NCI-H1417 (cell line): ENCODE results near the gene ROPN1B.

Experiments
- DNase-seq, 3 experiments: peaks; one replicate each; lab custom pipeline; 2025; lab: John Stamatoyannopoulos, UW

ROPN1B gene

GRCh38 chr3:126004692-126005091 lies 35.7 kb downstream of the ROPN1B start:
- DNase-seq = no peak

- no peak for DNase-seq
These were observed 37.0 kb downstream of the ROPN1B start for GRCh38 chr3:126005951-126006350.

GRCh38 chr3:126008219-126008618 lies 39.2 kb downstream of the ROPN1B start:
- DNase-seq = no peak

DNA sequence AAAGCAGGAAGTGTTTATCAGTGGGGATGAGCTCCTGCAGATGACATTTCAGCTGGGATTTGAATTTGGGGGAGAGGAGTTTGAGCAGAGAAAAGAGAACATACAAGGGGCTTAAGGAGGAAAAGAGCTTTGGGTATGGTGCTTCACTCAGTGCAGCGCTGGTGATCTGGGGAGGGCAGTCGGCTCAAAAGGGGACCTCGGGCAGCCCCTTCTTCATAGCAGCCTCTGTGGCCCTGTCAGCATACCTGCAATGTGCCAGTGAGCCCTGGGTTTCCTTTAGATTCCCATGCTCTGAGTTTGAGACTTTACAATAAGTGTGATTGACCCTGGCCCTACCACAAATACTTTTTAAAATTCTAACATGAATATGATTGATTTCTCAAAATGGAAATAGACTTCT lies 40.2 kb downstream of the ROPN1B start:
- no peak for DNase-seq

DNA sequence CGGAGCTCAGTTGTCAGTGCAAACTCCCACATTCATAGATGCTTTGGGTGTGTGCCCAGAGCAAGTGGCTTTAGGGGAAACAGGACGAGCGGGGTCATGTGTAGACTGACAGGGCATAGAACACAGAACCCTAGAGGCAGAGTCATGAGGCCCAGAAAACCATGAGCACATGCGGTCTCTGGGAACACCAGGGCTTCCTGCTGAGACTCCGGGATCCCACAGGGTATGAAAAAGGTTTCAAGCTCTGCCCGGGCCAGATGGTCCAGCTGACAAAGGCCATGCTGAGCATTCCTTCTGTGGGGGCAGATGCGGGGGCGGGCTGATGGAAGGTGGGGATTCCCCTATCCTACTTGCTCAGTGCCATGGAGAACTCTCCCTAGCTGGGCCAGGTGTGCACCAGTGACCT lies 44.8 kb downstream of the ROPN1B start:
- no peak for DNase-seq

DNA sequence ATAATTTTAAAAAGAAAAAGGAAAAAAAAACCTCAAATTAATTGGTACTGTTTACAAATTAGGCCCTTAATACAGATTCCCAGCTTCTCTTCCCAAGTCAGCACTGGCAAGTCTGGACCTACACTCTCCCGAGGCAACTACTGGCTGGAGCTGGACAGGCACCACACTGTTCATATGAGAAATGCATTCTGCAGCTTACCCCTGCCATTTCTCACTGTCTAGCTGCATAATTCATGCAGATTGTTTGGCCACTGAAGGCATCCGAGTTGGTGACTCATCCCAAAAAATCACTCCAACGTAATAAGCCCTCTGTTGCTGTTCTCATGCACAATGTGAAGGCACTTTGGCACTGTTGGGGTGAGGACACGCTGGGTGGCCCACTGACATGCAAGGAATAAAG lies 45.3 kb downstream of the ROPN1B start:
- no peak for DNase-seq

DNA sequence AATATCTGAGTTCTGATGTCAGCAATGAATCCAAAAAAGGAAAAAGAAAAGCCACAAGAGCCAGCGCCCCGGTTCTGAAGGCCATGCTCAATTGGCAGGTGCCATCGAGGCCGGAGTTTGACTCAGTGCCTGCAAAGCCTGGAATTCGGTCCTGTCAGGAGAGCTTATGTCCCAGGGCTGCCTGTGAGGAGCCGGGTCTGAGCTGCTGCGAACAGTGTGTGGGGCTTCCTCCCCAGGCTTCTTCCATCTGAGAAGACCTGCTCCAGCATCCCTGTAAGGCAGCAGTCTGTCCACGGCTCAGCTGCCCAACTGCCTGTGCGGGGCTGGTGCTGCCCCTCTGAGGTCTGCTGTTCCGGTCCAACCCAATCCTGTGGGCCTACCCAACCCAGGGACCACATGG lies 46.1 kb downstream of the ROPN1B start:
- DNase-seq = no peak

GRCh38 chr3:126016616-126017015 lies 47.6 kb downstream of the ROPN1B start:
- no peak for DNase-seq

DNA sequence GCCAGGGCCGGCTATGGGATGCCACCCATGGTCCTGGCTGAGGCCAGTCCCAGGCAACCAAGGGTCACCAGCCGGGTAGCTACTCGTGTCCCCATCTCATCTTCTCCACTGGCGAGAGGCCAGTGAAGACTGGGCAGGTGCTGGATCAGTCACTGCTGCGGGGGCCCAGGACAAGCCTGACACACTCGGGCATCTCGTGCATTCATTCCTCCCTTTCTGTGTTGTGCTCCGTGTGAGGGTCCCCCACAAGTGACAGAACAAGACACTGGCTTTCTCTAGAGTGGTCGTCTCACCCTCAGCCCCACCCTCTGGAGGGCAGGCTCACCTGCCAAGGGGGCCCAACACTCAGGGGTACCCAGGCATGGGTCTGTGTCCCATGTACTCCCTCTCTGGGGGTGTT lies 48.4 kb downstream of the ROPN1B start:
- DNase-seq = no peak

DNA sequence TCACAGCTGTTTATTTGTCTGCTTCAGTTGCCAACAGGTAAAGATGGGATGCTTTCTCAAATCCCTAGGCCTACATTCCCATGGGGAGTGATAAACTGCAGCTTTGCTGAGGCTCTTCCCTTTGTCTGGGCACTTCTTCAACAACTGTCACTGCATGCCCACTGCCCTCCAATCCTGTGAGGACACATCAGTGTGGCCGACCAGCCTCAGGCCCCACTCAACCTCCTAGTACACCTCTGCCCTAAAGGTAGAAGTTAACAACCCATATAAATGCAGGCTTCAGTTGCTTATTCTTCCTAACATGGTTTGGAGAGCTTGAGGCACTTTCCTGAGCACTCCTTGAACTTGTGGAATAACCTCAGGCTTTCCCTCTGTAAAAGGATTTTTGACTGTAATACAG lies 49.6 kb downstream of the ROPN1B start:
- DNase-seq = no peak

DNA sequence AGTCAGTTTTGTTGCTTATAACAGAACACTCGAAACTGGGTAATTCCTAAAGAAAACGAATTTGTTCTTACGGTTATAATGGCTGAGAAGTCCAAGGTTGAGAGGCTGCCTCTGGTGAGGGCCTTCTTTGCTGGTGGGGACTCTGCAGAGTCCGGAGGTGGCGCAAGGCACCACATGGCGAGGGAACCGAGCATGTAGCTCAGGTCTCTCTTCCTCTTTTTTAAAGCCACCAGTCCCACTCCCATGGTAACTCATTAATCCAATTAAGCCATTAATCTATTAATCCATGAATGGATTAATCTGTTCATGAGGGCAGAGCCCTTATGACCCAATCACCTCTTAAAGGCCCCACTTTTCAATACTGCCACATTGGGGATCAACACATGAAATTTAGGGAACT lies 50.0 kb downstream of the ROPN1B start:
- no peak for DNase-seq

DNA sequence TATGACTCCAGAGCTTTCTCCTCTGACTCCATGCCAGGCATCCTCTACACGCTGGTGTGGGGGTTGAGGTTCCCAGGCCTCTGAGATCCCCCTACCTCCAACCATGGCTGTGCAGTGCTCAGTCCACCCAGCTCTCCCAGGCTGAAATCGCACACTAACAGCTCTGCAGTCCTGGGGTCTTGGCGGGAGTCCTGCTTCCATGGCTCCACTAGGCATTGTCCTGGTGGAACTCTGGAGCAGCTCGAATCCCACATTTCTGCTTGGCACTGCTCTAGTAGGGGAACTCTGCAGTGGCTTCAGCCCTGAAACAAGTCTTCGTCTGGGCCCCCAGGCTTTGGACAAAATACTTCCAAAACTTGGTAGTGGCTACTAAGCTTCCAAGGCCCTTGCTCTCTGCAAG lies 50.7 kb downstream of the ROPN1B start:
- no peak for DNase-seq

DNA sequence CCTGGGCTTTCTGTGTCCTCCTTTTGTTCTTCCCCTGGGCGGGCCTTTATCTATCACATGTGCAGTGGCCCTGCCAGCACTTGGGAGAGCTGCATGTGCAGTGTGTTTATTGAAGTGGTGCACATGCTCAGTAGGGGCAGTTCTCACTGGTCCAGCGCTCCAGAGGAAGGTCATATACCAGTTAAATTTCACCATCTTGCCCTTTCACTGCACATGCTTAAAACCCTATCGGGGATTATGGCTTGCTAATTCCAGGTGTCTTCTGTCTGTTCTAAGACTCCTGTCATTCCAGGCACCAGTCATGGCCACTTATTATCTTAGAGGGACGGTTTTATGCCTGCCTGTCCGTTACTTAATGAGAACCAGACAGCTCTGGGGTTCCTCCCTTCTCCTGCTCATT lies 52.2 kb downstream of the ROPN1B start:
- no peak for DNase-seq

DNA sequence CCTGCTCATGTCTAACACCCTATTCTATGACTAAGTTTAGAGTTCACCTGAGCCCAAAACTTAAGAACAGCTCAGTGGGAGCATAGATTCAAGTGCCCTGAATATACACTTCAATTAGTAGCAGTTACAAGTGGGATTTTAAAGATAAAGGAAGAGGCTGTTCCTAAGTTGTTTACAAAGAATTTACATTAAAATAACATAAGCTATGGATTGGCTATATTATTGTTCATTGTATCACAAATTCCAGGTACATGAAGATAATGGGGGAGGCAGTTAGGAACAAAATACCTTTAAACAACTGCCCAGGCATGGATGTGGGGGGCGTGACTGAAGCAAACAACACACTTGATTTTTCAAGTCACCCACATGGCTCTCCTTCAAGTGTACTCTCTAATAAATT lies 52.7 kb downstream of the ROPN1B start:
- no peak for DNase-seq

GRCh38 chr3:126022741-126023359 lies 53.9 kb downstream of the ROPN1B start:
- peak in 1 of 3 experiments; percentile 2 for DNase-seq

DNA sequence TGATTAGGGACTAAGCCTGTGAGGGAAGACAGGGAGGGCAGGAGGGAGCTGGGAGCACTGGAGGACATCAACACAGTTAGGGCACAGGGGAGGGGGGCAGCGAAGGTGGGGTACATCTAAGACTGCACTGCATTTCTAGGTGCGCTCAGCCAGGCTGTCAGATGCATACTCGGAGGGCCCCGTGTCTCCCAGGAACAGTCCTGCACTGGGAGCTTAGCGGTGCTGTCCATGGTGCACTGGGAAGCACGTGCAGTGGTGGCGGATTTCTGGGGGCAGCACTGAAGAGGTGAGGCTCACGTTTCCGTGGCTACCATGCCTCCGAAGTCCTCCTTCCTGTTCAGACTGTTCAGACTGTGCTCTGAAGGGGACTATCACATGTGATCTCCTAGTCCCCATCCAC lies 54.4 kb downstream of the ROPN1B start:
- DNase-seq = no peak

GRCh38 chr3:126024049-126024854 lies 55.3 kb downstream of the ROPN1B start:
- no peak for DNase-seq

GRCh38 chr3:126025116-126025729 lies 56.2 kb downstream of the ROPN1B start:
- DNase-seq = no peak

GRCh38 chr3:126025862-126026261 lies 56.9 kb downstream of the ROPN1B start:
- DNase-seq = no peak

GRCh38 chr3:126026277-126026751 lies 57.3 kb downstream of the ROPN1B start:
- DNase-seq = no peak

DNA sequence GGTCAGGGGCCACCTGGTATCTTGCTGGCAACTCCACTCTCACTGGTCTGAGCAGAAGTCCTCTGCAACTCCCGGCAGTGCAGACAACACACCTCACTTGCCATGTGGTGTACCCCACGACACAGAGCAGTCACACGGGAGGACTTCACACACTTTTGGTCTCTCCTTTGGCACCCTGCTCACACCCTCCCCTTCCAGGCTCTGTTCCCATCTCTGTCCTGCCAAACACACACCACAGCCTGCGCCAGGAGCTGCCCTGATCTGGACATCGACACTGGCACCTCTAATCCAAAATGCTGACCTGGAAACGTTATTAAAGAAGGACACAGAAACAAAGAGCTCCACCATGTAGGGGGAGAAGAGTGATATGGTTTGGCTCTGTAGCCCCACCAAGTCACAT lies 57.8 kb downstream of the ROPN1B start:
- no peak for DNase-seq

DNA sequence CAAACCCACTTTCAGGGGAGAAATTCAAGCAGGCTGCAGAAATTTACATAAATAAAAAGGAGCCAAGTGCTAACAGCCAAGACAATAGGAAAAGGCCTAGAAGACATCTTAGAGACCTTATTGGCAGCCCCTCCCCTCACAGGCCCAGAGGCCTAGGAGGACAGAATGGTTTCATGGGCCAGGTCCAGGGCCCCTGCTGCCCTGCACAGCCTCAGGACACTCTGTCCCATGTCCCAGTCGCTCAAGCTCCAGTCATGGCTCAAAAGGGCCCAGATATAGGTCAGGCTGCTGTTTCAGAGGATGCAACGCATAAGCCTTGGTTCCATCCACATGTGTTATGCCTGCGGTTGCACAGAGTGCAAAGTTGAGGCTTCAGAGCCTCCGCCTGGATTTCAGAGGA lies 59.1 kb downstream of the ROPN1B start:
- no peak for DNase-seq

- DNase-seq = no peak
These were observed 60.3 kb downstream of the ROPN1B start for GRCh38 chr3:126029241-126029640.
